Stimulated activated CD4-positive, alpha-beta T cell treated with anti-CD3 and anti-CD28 coated beads, Interleukin-2, amount 100 ng/mL, for 4 hours (primary cell): Measurements from ENCODE around the gene CFLAR.

Experiments
- DNase-seq: peaks from one replicate; pipeline ENCODE4 v3.0.0-alpha.2; 2020; ENCODE audit warnings: low read depth

Gene CFLAR

GRCh38 chr2:201219328-201220096 is 103.5 kb downstream of the CFLAR start:
- DNase-seq, result no peak

- DNase-seq, result no peak
Measured at GRCh38 chr2:201220102-201220570, 104.2 kb downstream of the CFLAR start.

- DNase-seq, result no peak
Measured at GRCh38 chr2:201223089-201224073, 107.4 kb downstream of the CFLAR start.
